Neuronal stem cell (in vitro differentiated cells): Measurements from ENCODE around the gene CYP11A1.
A peak's percentile ranks its signal among the peaks of the same experiment; 100 is the strongest.
"Not testable (repeated sequence)": the region's sequence is repeated elsewhere in the genome, so short reads cannot be mapped to it uniquely, and the experiment has no call there.

Source experiments
- DNase-seq: peaks from one replicate; pipeline ENCODE4 v3.0.0-alpha.2; 2013; ENCODE audit warnings: low spot score
- H2AFZ ChIP-seq: one replicate; pipeline ENCODE4 v1.6.1; 2013; ENCODE audit warnings: mild to moderate bottlenecking, low read length, inconsistent platforms
- H2AK5ac ChIP-seq: 2 replicates; pipeline ENCODE4 v1.6.1; 2013; ENCODE audit warnings: low read depth, mild to moderate bottlenecking, inconsistent platforms, low read length, moderate library complexity, mixed read lengths
- H2BK120ac ChIP-seq: 2 replicates; pipeline ENCODE4 v1.6.1; 2013; ENCODE audit warnings: low read depth, mild to moderate bottlenecking, inconsistent platforms, low read length, moderate library complexity, mixed read lengths
- H2BK12ac ChIP-seq: one replicate; pipeline ENCODE4 v1.6.1; 2013; ENCODE audit warnings: low read length, inconsistent platforms
- H2BK15ac ChIP-seq: 2 replicates; pipeline ENCODE4 v1.6.1; 2013; ENCODE audit warnings: mild to moderate bottlenecking, low read length, inconsistent platforms, mixed read lengths
- H2BK5ac ChIP-seq: one replicate; pipeline ENCODE4 v1.6.1; 2013; ENCODE audit warnings: inconsistent platforms, mild to moderate bottlenecking, low read length, moderate library complexity
- H3K14ac ChIP-seq: one replicate; pipeline ENCODE4 v1.6.1; 2013; ENCODE audit warnings: low read length, inconsistent platforms
- H3K18ac ChIP-seq: 2 replicates; pipeline ENCODE4 v1.6.1; 2013; ENCODE audit warnings: low read length, inconsistent platforms
- H3K23ac ChIP-seq: 2 replicates; pipeline ENCODE4 v1.6.1; 2013; ENCODE audit warnings: low read depth, mild to moderate bottlenecking, mixed read lengths, low read length, inconsistent platforms; ENCODE audit not compliant: poor library complexity
- H3K27ac ChIP-seq: replicated peaks from 3 replicates; pipeline ENCODE4 v1.5.1; 2013; ENCODE audit warnings: low read length, inconsistent platforms
- H3K27me3 ChIP-seq, 3 experiments: 2 replicates each; pipeline ENCODE4 v1.6.1; 2013; ENCODE audit warnings: low read length in 3 of 3, mild to moderate bottlenecking in 2 of 3, inconsistent platforms in 1 of 3, low read depth in 1 of 3, mixed read lengths in 1 of 3, moderate library complexity in 1 of 3; ENCODE audit not compliant: control insufficient read depth in 3 of 3, insufficient read depth in 3 of 3
- H3K36me3 ChIP-seq, 2 donors: replicated peaks in 1 of 2; 2 replicates each; pipeline ENCODE4 v1.6.1; 2013; ENCODE audit warnings: low read length in 2 of 2; ENCODE audit not compliant: control insufficient read depth in 2 of 2, insufficient read depth in 2 of 2
- H3K4ac ChIP-seq: 2 replicates; pipeline ENCODE4 v1.6.1; 2013; ENCODE audit warnings: inconsistent platforms, mild to moderate bottlenecking, low read length, moderate library complexity
- H3K4me1 ChIP-seq, 2 donors: 1 replicate in 1 of 2; 2 replicates in 1 of 2; pipeline ENCODE4 v1.6.1; 2013; ENCODE audit warnings: low read length in 2 of 2, low read depth in 1 of 2; ENCODE audit not compliant: control insufficient read depth in 2 of 2, insufficient read depth in 1 of 2
- H3K4me2 ChIP-seq: one replicate; pipeline ENCODE4 v1.6.1; 2013; ENCODE audit warnings: mild to moderate bottlenecking, low read length, inconsistent platforms; ENCODE audit not compliant: insufficient read depth, poor library complexity, severe bottlenecking
- H3K4me3 ChIP-seq, 2 donors: 2 replicates each; pipeline ENCODE4 v1.5.1; 2013; ENCODE audit warnings: low read length in 2 of 2, mild to moderate bottlenecking in 2 of 2, inconsistent platforms in 1 of 2, moderate library complexity in 1 of 2
- H3K79me1 ChIP-seq: one replicate; pipeline ENCODE4 v1.6.1; 2013; ENCODE audit warnings: low read depth, mild to moderate bottlenecking, inconsistent platforms, low read length, moderate library complexity
- H3K9ac ChIP-seq: one replicate; pipeline ENCODE4 v1.6.1; 2013; ENCODE audit warnings: mild to moderate bottlenecking, low read depth, low read length, inconsistent platforms; ENCODE audit not compliant: poor library complexity
- H3K9me3 ChIP-seq, 2 donors: replicated peaks in 1 of 2; 2 replicates each; pipeline versions ENCODE3 to v1.6.1; 2013; ENCODE audit warnings: low read length in 2 of 2, mild to moderate bottlenecking in 2 of 2, inconsistent platforms in 1 of 2, low read depth in 1 of 2, mixed read lengths in 1 of 2, moderate library complexity in 1 of 2; ENCODE audit not compliant: control insufficient read depth in 2 of 2, insufficient read depth in 1 of 2
- H4K8ac ChIP-seq: one replicate; pipeline ENCODE4 v1.6.1; 2013; ENCODE audit warnings: low read depth, mild to moderate bottlenecking, inconsistent platforms, low read length, moderate library complexity
- H4K91ac ChIP-seq: one replicate; pipeline ENCODE4 v1.6.1; 2013; ENCODE audit warnings: low read length, low read depth, mild to moderate bottlenecking, inconsistent platforms; ENCODE audit not compliant: poor library complexity
- WGBS, 2 donors: extraction: QIAGEN DNeasy Blood & Tissue Kit; methylation state at CpG; one replicate each; pipeline ENCODE4 v1.1.7; 2013; ENCODE audit warnings: missing lambda C conversion rate in 2 of 2, mixed read lengths in 1 of 2; ENCODE audit not compliant: insufficient read length in 2 of 2, insufficient replicate concordance in 1 of 2; ENCODE audit errors: extremely low coverage in 2 of 2; 5-methylcytosine and 5-hydroxymethylcytosine counted together

CYP11A1 gene

GRCh38 chr15:74392451-74392830, 25.0 kb upstream of the CYP11A1 start:
- Histone ChIP-seq H4K91ac (no peak overlapping the region), H2BK15ac (peak overlapping the region; percentile 77), H2BK120ac (no peak overlapping the region), H2BK12ac (no peak overlapping the region), H3K36me3 (no peaks in the 10 kb centered on the region), H3K4me2 (no peak overlapping the region), H3K27ac (no peak overlapping the region), H3K79me1 (no peaks in the 10 kb centered on the region), H3K4me1 (peaks cover 0 to 6% of the 10 kb centered on the region in 2 donors), H2AFZ (no peak overlapping the region), H3K4me3 (no peak overlapping the region), H3K9ac (no peak overlapping the region), H4K8ac (no peak overlapping the region), H3K23ac (peak overlapping the region; percentile 34), H3K27me3 (peaks cover 0 to 70% (median 0%) of the 10 kb centered on the region in 3 experiments), H3K4ac (no peak overlapping the region), H3K9me3 (peaks cover 0 to 2% of the 10 kb centered on the region in 2 donors), H3K14ac (no peak overlapping the region), H2BK5ac (no peak overlapping the region), H2AK5ac (peak overlapping the region; percentile 42), H3K18ac (no peak overlapping the region)
- no peak for DNase-seq
- WGBS, 2 donors = no CpG with 5 or more reads among the region's 8 CpGs

DNA sequence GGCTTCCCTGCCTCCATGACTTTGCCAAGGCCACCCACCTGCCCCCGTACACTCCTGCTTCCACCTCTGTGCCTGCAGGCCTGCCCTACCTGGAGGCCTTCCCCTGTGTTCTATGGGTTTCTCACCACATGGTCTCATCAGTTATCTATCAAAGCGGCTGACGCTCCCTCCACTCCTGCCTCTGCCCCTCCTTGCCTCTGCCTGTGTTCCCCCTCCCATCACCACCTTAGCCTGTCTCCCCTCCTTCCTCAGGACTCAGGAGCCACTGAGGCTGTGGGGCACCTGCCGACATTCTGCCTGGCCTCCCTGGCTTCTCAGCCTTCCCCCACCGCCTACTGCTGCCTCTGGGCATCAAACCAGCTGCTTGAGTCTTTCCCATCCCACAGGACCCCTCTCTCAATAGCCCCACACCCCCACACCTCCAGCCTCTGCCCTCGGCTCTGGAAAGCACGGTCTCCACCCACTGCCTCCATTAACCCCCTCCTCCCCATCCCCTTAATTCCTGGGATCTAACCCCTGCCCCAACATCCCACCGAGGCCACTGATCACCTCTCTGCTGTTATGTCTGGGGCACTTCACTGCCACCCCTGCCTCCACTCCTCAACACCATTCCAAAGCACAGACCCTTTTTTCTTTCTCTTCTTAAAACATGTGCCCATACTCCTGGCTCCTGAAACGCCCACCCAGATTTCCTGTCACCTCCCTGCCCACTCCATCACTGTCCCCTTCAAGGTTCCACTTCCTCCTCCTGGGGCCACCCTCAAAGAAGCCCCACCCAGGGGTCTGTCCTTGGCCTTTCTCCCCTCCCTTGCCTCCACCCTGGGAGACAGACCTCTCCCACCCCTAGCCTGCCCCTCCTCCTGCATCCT, 24.4 kb upstream of the CYP11A1 start:
- Histone ChIP-seq H3K27ac (no peak overlapping the region), H3K36me3 (no peaks in the 10 kb centered on the region), H2BK5ac (no peak overlapping the region), H3K79me1 (no peaks in the 10 kb centered on the region), H2BK120ac (no peak overlapping the region), H3K9me3 (peaks cover 0 to 2% of the 10 kb centered on the region in 2 donors), H3K18ac (peak overlapping the region; percentile 19), H3K4ac (no peak overlapping the region), H3K9ac (peak overlapping the region; percentile 73), H2AK5ac (peak overlapping the region; percentile 42), H4K91ac (no peak overlapping the region), H2AFZ (no peak overlapping the region), H3K23ac (no peak overlapping the region), H3K27me3 (peaks cover 0 to 65% (median 0%) of the 10 kb centered on the region in 3 experiments), H2BK12ac (peak overlapping the region; percentile 88), H3K4me3 (no peak overlapping the region), H2BK15ac (peak overlapping the region; percentile 77), H4K8ac (no peak overlapping the region), H3K4me2 (no peak overlapping the region), H3K14ac (no peak overlapping the region), H3K4me1 (peaks cover 0 to 6% of the 10 kb centered on the region in 2 donors)
- no peak for DNase-seq
- WGBS, 2 donors = no CpG with 5 or more reads among the region's 9 CpGs

DNA sequence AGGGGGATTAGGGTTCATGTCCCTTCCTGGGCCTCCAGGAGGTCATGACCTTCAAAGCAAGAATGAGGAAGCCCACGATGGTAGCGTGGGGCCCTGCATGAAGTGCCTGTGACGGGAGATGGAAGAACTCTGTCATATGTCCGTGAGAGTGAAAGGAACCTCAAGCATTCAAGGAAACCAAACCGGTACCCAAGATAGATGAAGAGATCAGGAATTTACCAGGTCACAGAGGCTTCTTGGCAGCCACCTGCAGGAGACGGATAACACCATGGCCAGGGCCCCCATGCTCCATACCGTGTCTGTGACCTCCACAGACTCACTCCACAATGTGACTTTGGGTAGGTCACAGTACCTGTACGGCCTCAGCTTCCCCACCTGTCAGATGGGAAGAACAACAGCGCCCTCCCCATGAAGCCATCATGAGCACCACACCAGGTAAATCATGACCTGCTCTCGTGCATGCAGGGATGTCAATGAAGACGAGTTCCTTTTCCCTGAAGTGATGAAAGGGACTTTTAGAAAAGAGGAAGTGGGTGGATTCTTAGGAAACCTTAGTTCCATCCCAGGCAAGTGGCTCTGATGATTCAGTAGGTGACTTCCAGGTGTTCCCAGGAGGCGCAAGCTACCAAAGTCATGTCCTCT, 23.3 kb upstream of the CYP11A1 start:
- H2BK5ac ChIP-seq = no peak overlapping the region
- no peak overlapping the region for H3K9ac ChIP-seq
- H3K79me1 ChIP-seq = no peaks in the 10 kb centered on the region
- H3K4me2 ChIP-seq = no peak overlapping the region
- H3K36me3 ChIP-seq = no peaks in the 10 kb centered on the region
- no peak overlapping the region for H3K23ac ChIP-seq
- H2AK5ac ChIP-seq = no peak overlapping the region
- H2BK15ac ChIP-seq = no peak overlapping the region
- H3K14ac ChIP-seq = no peak overlapping the region
- H2BK12ac ChIP-seq = no peak overlapping the region
- no peak overlapping the region for H2AFZ ChIP-seq
- peaks cover 0 to 9% of the 10 kb centered on the region in 2 donors for H3K4me1 ChIP-seq
- no CpG with 5 or more reads among the region's 12 CpGs for WGBS, 2 donors
- no peak overlapping the region for H3K27ac ChIP-seq
- H3K9me3 ChIP-seq = peaks cover 0 to 2% of the 10 kb centered on the region in 2 donors
- no peak overlapping the region for H4K91ac ChIP-seq
- no peak overlapping the region for H4K8ac ChIP-seq
- H3K4me3 ChIP-seq = no peak overlapping the region
- no peak for DNase-seq
- peaks cover 0 to 62% (median 0%) of the 10 kb centered on the region in 3 experiments for H3K27me3 ChIP-seq
- no peak overlapping the region for H3K18ac ChIP-seq
- H3K4ac ChIP-seq = no peak overlapping the region
- no peak overlapping the region for H2BK120ac ChIP-seq

- H2AFZ ChIP-seq, H2BK5ac ChIP-seq, H4K91ac ChIP-seq, H4K8ac ChIP-seq, H2BK15ac ChIP-seq, H3K9ac ChIP-seq, H2BK120ac ChIP-seq, H3K27ac ChIP-seq, H3K23ac ChIP-seq, H3K9me3 ChIP-seq, H3K36me3 ChIP-seq, H3K4me2 ChIP-seq, H3K4me3 ChIP-seq, DNase-seq, H3K79me1 ChIP-seq, H3K4ac ChIP-seq, H3K14ac ChIP-seq: not testable (repeated sequence)
- WGBS, 2 donors = no CpG with 5 or more reads among the region's 11 CpGs
- Histone ChIP-seq H3K4me1 (peaks cover 3 to 14% of the 10 kb centered on the region in 2 donors), H2AK5ac (peak overlapping the region; percentile 32), H2BK12ac (peak overlapping the region; percentile 27), H3K27me3 (peaks cover 0 to 56% (median 0%) of the 10 kb centered on the region in 3 experiments), H3K18ac (peak overlapping the region; percentile 29)
Observed at GRCh38 chr15:74390049-74390646, 22.7 kb upstream of the CYP11A1 start.
